Mesothelial cell of epicardium (in vitro differentiated cells): ENCODE results near the gene NME5. TPM values are rescaled to one million over a fixed set of nuclear protein-coding genes. Genes with fewer than 3 reads are reported as not detected.

Source experiments
- DNase-seq, 2 experiments: peaks; one replicate each; pipeline ENCODE4 v3.0.0; 2021; ENCODE audit warnings: low spot score in 2 of 2; ENCODE audit not compliant: unreplicated experiment in 2 of 2
- H3K27ac Mint-ChIP-seq: 2 replicates; pipeline ENCODE4 v1.8.0; 2021; ENCODE audit warnings: mixed read lengths
- H3K27me3 Mint-ChIP-seq: 2 replicates; pipeline ENCODE4 v1.8.0; 2021; ENCODE audit warnings: low read depth, mixed read lengths
- H3K36me3 Mint-ChIP-seq: 2 replicates; pipeline ENCODE4 v1.8.0; 2021; ENCODE audit warnings: mixed read lengths
- H3K4me1 Mint-ChIP-seq: 2 replicates; pipeline ENCODE4 v1.8.0; 2021; ENCODE audit warnings: mixed read lengths
- H3K4me3 Mint-ChIP-seq: 2 replicates; pipeline ENCODE4 v1.8.0; 2021; ENCODE audit warnings: mild to moderate bottlenecking, moderate library complexity, mixed read lengths
- H3K9me3 Mint-ChIP-seq: 2 replicates; pipeline ENCODE4 v1.8.0; 2021; ENCODE audit warnings: mixed read lengths
- CTCF ChIP-seq: fragments of 200-600 bp; sonication (generic); IDR thresholded peaks from one replicate; pipeline ENCODE4 v1.5.0; 2021; ENCODE audit warnings: antibody characterized with exemption; ENCODE audit not compliant: unreplicated experiment
- total RNA-seq: library from RNA; stranded (reverse); gene quantifications from 3 replicates; pipeline ENCODE4 v1.2.1, GENCODE V29; 2021

NME5 gene
- total RNA-seq, result 2.4 to 3.4 TPM (median 2.7 TPM) in 3 replicates

DNA sequence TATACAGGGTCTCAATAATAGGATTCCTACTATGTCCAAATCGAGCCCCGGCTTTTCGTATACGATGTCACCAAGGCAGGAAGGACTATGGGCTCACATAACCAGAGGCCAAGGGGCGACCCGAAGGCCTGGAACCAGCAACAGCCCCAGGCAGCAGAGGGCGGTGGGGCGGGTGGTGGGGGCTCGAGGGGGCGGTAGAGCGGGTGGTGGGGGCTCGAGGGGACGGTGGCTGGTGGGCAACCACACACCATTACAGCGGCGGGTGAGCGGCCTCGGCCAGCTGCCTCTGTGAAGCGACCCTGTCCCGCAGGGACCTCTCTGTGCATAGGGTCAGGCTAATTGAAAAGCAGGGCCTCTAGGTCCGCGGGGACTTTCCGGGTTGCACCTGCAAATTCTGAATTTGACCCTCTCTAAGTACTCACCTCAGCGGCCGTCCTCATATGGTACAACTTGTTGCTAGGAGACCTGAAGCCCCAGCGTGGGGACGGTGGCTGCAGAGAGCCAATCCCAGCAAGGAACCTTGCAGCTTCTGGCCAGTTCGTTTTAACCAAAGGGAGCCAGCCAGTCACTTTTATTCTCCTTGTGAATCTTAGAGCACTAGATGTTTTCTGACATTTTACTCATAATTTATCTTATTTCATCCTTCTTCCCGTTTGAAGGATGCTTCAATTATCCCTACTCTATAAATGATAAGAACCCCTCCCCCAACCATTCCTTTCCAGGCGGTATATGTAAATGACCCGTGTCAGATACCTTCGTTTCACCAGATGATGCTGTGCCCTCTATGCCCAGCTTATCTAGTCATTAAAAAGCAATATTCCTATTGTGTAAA, at the start of gene NME5:
Gene NME5 (minus strand): TSS at position 480 of the 832 bp plus-strand sequence. CDS start 648 bp downstream, outside the sequence.
- no peak for TF ChIP-seq CTCF
- H3K27me3 Mint-ChIP-seq, result no peaks in the 10 kb centered on the region
- no peaks in the 10 kb centered on the region for H3K36me3 Mint-ChIP-seq
- H3K9me3 Mint-ChIP-seq, result no peaks in the 10 kb centered on the region
- peak; percentile 38 to 56 for DNase-seq
- H3K4me1 Mint-ChIP-seq, result peaks cover 4% of the 10 kb centered on the region
- H3K27ac Mint-ChIP-seq, result no peak within 1 kb of the TSS
- peak within 1 kb of the TSS; percentile 80 for H3K4me3 Mint-ChIP-seq

DNA sequence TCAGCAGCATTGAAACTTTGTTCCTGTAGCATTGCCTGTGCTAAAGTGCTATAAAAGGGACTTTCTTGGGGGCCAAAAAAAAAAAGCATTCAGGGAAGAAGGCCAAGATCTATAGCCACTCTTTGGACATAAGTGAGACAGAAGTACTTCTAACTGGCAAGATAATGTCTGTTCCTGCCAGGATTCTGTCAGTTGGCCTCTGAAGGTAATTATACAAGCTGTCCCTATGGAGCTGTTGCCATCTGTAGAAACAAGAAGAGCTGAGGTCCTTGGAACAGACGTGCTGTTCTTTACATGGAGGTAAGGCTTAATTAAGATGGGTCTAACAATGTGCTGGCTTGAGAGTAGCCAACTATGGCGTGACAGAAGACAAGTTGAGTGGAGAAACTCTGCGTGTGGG, 49.4 kb upstream of the NME5 start:
- Mint-ChIP-seq H3K4me1 (no peaks in the 10 kb centered on the region), H3K27ac (no peak overlapping the region)
- no peak for TF ChIP-seq CTCF

GRCh38 chr5:138186002-138186447, 46.8 kb upstream of the NME5 start:
- Mint-ChIP-seq H3K4me3 (no peak overlapping the region), H3K4me1 (peaks cover under 1% of the 10 kb centered on the region), H3K27me3 (no peaks in the 10 kb centered on the region), H3K27ac (no peak overlapping the region), H3K9me3 (no peaks in the 10 kb centered on the region), H3K36me3 (peaks cover 14% of the 10 kb centered on the region)
- no peak for DNase-seq
- TF ChIP-seq CTCF, result no peak

More for the DNA sequence above, 49.4 kb upstream of the NME5 start:
- no peak for DNase-seq
- H3K27me3 Mint-ChIP-seq, result no peaks in the 10 kb centered on the region
- no peaks in the 10 kb centered on the region for H3K9me3 Mint-ChIP-seq
- peaks cover 22% of the 10 kb centered on the region for H3K36me3 Mint-ChIP-seq
- H3K4me3 Mint-ChIP-seq, result no peak overlapping the region

GRCh38 chr5:138182808-138183207, 43.6 kb upstream of the NME5 start:
- no peak overlapping the region for H3K4me3 Mint-ChIP-seq
- peaks cover 6% of the 10 kb centered on the region for H3K36me3 Mint-ChIP-seq
- peaks cover 14% of the 10 kb centered on the region for H3K4me1 Mint-ChIP-seq
- H3K27ac Mint-ChIP-seq, result no peak overlapping the region
- H3K27me3 Mint-ChIP-seq, result no peaks in the 10 kb centered on the region
- no peak for TF ChIP-seq CTCF
- no peaks in the 10 kb centered on the region for H3K9me3 Mint-ChIP-seq
- DNase-seq, result no peak

GRCh38 chr5:138180841-138181240, 41.6 kb upstream of the NME5 start:
- DNase-seq, result no peak
- no peak overlapping the region for H3K4me3 Mint-ChIP-seq
- H3K36me3 Mint-ChIP-seq, result peaks cover 6% of the 10 kb centered on the region
- H3K27ac Mint-ChIP-seq, result no peak overlapping the region
- no peaks in the 10 kb centered on the region for H3K27me3 Mint-ChIP-seq
- no peak for TF ChIP-seq CTCF
- peaks cover 24% of the 10 kb centered on the region for H3K4me1 Mint-ChIP-seq
- no peaks in the 10 kb centered on the region for H3K9me3 Mint-ChIP-seq
